HUES48 (cell line): ENCODE data around the gene DNMBP.
"Not testable (repeated sequence)": the region's sequence is repeated elsewhere in the genome, so short reads cannot be mapped to it uniquely, and the experiment has no call there.

Source experiments
- H3K27ac ChIP-seq: one replicate; pipeline ENCODE4 v1.7.0; 2013; ENCODE audit warnings: low read depth, low read length, inconsistent platforms
- H3K27me3 ChIP-seq: 2 replicates; pipeline ENCODE4 v1.6.1; 2013; ENCODE audit warnings: mild to moderate bottlenecking, low read length; ENCODE audit not compliant: control insufficient read depth, insufficient read depth
- H3K36me3 ChIP-seq: 2 replicates; pipeline ENCODE4 v1.6.1; 2013; ENCODE audit warnings: low read length; ENCODE audit not compliant: control insufficient read depth, insufficient read depth
- H3K4me1 ChIP-seq: 2 replicates; pipeline ENCODE4 v1.6.1; 2013; ENCODE audit warnings: mild to moderate bottlenecking, low read length; ENCODE audit not compliant: control insufficient read depth, insufficient read depth
- H3K4me3 ChIP-seq: 2 replicates; pipeline ENCODE4 v1.5.1; 2013; ENCODE audit warnings: mild to moderate bottlenecking, low read depth, low read length
- H3K9ac ChIP-seq: 2 replicates; pipeline ENCODE4 v1.6.1; 2013; ENCODE audit warnings: mild to moderate bottlenecking, low read depth, low read length, moderate library complexity
- H3K9me3 ChIP-seq: 2 replicates; pipeline ENCODE4 v1.6.1; 2013; ENCODE audit warnings: low read length; ENCODE audit not compliant: control insufficient read depth, insufficient read depth

DNMBP gene

GRCh38 chr10:99873846-99874245 lies 135.9 kb downstream of the DNMBP start:
- Histone ChIP-seq H3K9ac (no peak overlapping the region), H3K27ac (no peak overlapping the region), H3K36me3 (peaks cover 37% of the 10 kb centered on the region), H3K27me3 (no peaks in the 10 kb centered on the region), H3K4me1 (no peaks in the 10 kb centered on the region), H3K9me3 (no peaks in the 10 kb centered on the region), H3K4me3 (no peak overlapping the region)

- no peak overlapping the region for H3K4me3 ChIP-seq
- no peak overlapping the region for H3K9ac ChIP-seq
- H3K36me3 ChIP-seq: peaks cover 25% of the 10 kb centered on the region
- H3K9me3 ChIP-seq: no peaks in the 10 kb centered on the region
- no peaks in the 10 kb centered on the region for H3K27me3 ChIP-seq
- no peaks in the 10 kb centered on the region for H3K4me1 ChIP-seq
- H3K27ac ChIP-seq: no peak overlapping the region
These were observed 137.2 kb downstream of the DNMBP start for GRCh38 chr10:99872367-99873162.

GRCh38 chr10:99870123-99870730 lies 139.5 kb downstream of the DNMBP start:
- H3K36me3 ChIP-seq: peaks cover 1% of the 10 kb centered on the region
- H3K4me1 ChIP-seq: no peaks in the 10 kb centered on the region
- no peaks in the 10 kb centered on the region for H3K9me3 ChIP-seq
- no peak overlapping the region for H3K9ac ChIP-seq
- H3K4me3 ChIP-seq: no peak overlapping the region
- H3K27me3 ChIP-seq: no peaks in the 10 kb centered on the region
- no peak overlapping the region for H3K27ac ChIP-seq

- Histone ChIP-seq H3K9me3 (no peaks in the 10 kb centered on the region), H3K27me3 (no peaks in the 10 kb centered on the region), H3K4me3 (no peak overlapping the region), H3K36me3 (no peaks in the 10 kb centered on the region), H3K9ac (no peak overlapping the region), H3K27ac (no peak overlapping the region), H3K4me1 (no peaks in the 10 kb centered on the region)
These were observed 140.1 kb downstream of the DNMBP start for GRCh38 chr10:99869581-99870122.

DNA sequence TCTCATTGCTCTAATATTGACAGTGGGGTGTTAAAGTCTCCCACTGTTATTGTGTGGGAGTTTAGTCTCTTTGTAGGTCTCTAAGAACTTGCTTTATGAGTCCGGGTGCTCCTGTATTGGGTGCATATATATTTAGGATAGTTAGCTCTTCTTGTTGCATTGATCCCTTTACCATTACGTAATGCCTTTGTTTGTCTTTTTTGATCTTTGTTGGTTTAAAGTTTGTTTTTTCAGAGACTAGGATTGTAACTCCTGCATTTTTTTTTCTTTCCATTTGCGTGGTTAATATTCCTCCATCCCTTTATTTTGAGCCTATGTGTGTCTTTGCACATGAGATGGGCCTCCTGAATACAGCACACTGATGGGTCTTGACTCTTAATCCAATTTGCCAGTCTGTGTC lies 142.5 kb downstream of the DNMBP start:
- not testable (repeated sequence) for H3K4me1 ChIP-seq, H3K27ac ChIP-seq, H3K9ac ChIP-seq, H3K36me3 ChIP-seq, H3K27me3 ChIP-seq, H3K9me3 ChIP-seq, H3K4me3 ChIP-seq

GRCh38 chr10:99863535-99864240 lies 146.1 kb downstream of the DNMBP start:
- not testable (repeated sequence) for H3K27ac ChIP-seq, H3K4me1 ChIP-seq, H3K9ac ChIP-seq

DNA sequence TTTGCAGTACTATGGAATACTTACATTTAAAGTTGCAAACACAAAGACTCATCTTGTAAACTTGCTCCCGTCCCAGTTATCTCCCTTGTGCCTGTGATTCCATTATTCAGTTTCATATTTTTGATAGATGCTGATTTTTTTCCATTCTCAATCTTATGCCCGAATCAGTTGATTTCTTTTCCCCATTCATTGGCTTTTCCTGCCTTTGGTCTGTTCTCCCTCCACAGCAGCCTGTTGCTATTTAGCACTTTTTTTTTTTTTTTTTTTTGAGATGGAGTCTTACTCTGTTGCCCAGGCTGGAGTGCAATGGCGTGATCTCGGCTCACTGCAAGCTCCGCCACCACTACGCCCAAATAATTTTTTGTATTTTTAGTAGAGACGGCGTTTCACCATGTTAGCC lies 149.3 kb downstream of the DNMBP start:
- no peak overlapping the region for H3K4me3 ChIP-seq

More at GRCh38 chr10:99863535-99864240, 146.1 kb downstream of the DNMBP start:
- not testable (repeated sequence) for H3K36me3 ChIP-seq, H3K4me3 ChIP-seq, H3K9me3 ChIP-seq, H3K27me3 ChIP-seq

GRCh38 chr10:99859585-99859984 lies 150.2 kb downstream of the DNMBP start:
- peaks cover 4% of the 10 kb centered on the region; the same call in 1 of the 2 replicates for H3K4me1 ChIP-seq
- H3K27ac ChIP-seq: no peak overlapping the region
- no peak overlapping the region for H3K9ac ChIP-seq
- H3K9me3 ChIP-seq: no peaks in the 10 kb centered on the region
- H3K36me3 ChIP-seq: no peaks in the 10 kb centered on the region
- H3K4me3 ChIP-seq: no peak overlapping the region
- H3K27me3 ChIP-seq: no peaks in the 10 kb centered on the region

More for the DNA sequence above, 149.3 kb downstream of the DNMBP start:
- no peaks in the 10 kb centered on the region for H3K9me3 ChIP-seq
- no peaks in the 10 kb centered on the region for H3K36me3 ChIP-seq
- H3K27ac ChIP-seq: no peak overlapping the region
- no peaks in the 10 kb centered on the region for H3K27me3 ChIP-seq
- H3K4me1 ChIP-seq: peaks cover 4% of the 10 kb centered on the region; the same call in 1 of the 2 replicates
- H3K9ac ChIP-seq: no peak overlapping the region

DNA sequence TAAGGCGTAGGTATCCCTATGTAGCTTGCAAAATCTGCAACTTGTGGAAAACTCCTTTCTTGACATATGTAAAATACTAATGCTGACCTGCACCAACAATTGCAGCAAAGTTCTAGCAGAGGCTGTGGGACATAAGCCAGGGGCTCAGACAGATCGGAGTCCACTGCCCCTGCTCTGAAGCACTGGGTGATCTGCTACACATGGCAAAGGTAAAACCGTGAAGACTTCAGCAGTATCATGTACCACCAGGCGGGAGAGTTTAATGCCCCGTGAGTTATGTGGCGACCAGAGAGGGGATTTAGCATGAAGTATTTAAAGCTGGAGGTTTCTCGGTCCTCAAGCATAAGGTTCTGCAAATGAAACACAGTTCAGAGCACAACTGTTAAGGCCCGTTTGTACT lies 150.9 kb downstream of the DNMBP start:
- no peaks in the 10 kb centered on the region for H3K36me3 ChIP-seq
- no peak overlapping the region for H3K27ac ChIP-seq
- H3K9me3 ChIP-seq: no peaks in the 10 kb centered on the region
- H3K9ac ChIP-seq: no peak overlapping the region
- no peaks in the 10 kb centered on the region for H3K27me3 ChIP-seq
- peaks cover 7% of the 10 kb centered on the region for H3K4me1 ChIP-seq
- no peak overlapping the region for H3K4me3 ChIP-seq

DNA sequence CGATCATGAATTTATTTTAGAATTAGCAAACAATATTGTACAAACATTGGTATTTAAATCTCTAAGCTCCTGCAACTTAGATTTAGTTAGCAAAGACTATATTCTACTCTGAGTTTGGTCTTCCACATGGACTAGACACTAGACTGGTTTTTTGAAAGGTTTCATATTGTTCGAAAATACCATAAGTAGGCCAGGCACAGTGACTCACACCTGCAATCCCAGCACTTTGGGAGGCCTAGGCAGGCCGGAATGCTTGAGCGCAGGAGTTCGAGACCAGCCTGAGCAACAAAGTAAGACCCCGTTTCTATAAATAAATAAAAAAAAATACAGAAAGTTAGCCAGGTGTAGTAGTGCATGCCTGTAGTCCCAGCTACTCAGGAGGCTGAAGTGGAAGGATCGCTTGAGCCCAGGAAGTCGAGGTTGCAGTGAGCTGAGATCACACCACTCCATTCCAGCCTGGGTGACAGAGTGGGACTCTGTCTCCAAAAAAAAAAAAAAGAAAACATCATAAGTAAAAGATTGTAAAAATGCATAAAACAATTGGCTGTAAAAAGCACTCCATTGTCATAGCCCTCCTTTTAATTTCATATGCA lies 154.2 kb downstream of the DNMBP start:
- Histone ChIP-seq H3K9me3 (no peaks in the 10 kb centered on the region), H3K36me3 (no peaks in the 10 kb centered on the region), H3K9ac (no peak overlapping the region), H3K4me3 (no peak overlapping the region), H3K27me3 (no peaks in the 10 kb centered on the region), H3K4me1 (peaks cover 27% of the 10 kb centered on the region), H3K27ac (no peak overlapping the region)
